DMS53 treated with DMSO at 0.1 percent for 48 hours (cell line): ENCODE measurements around the gene RIIAD1.

Experiments
- DNase-seq: peaks from one replicate; lab custom pipeline; 2025; ENCODE audit not compliant: unreplicated experiment; lab: John Stamatoyannopoulos, UW

The RIIAD1 gene

DNA sequence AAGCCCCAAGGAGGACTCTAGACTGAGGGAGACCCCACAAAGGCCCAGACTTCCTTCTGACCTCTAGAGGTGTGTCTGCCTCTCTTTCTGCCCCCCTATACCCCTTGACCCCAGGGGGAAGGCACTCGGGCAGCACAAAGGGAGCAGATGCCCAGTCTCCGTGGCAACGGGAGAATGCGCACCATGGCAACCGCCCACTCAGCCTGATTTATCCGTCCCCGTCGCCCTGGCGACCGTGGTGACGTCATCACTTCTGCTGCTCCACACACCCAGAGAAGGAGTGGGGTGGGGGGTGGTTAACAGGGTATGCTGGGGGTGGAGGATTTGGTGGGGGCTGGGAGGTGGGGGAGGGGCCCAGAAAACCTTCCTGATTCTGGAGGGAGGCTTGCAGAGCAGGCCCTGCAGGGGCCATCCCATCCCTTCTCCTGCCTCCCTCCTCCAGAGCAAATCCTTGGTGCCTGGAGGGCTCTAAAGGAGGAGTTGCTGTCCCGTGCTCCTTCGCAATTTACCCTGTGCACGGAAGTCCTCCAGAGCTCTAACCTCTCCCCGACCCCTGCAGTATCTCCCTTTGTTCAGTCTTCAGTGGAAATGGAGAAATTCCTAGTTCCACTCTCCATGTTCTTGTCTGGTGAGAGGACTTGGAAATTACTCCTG is 11.0 kb upstream of the RIIAD1 start:
- no peak for DNase-seq

DNA sequence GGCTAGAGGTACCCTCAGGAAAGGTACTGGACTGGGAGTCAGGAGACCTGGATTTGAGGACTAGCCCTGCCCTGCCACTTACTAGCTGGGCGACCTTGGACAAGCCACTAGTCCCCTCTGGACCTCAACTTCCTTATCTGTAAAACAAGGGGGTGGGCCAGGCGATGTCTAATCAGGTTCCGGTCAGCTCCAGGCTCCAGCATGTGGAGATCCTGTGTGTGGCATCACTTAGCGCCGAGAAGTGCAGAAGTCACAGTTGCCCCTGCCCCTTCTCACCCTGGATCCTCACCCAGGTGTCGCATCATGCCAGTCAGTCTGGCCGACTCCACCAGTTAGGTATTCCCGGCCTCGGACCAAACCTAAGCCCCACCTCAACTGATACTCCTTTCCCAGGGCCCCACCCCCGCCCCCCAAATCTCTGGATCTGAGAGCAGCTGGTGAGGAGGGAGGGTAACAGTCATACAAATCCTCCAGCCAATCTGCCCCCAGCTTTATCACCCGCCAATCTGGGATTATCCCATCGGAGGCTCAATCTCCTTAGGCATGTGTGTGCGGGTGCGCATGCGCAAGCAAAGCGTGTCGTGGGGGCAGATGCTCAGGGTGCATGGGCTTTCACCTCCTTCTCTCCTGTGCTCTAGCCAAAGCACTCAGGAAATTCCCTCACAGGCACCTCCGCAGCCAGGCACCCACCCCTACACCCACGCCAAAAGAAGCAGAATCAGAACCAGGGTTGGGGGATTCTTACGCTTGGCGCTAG is 10.1 kb upstream of the RIIAD1 start:
- DNase-seq, result no peak

DNA sequence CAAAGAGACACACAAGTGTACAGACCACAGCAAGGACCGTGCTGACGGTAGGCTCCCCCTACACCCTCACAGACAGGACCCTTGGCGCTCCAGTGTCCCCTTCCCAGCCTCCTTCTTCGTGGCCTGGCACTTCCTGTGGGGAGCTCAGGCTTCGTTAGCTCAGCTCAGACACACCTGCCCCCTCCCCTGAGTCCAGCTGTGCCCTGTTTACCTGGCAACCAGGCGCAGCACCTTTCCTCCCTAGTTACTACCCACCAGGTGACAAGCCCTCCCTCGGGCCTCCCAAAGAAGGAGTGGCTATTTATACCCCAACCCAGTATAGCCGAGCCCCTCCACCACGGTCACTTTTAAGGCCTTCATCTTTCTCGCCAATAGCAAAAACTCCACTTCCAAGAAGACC is 9.4 kb upstream of the RIIAD1 start:
- DNase-seq, result peak; percentile 59

DNA sequence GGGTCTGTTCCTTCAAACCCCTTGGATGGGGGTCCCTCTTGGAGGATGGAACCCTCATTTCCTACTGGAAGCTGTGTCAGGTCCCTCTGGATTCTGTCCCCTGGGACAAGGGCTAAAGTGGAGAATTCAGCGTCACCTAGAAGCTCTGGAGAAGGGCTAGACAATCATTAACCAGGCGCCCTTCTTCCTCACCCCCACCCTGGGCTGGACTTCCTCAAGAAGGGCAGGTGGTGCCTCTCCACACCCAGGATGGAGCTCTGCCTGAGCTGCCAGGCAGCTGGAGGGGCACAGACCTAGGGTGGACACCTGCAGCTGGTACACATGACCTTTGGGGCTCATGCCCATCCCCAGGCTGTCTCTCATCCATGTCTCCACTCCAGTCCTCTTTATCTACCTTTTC is 8.3 kb upstream of the RIIAD1 start:
- peak; percentile 88 for DNase-seq

DNA sequence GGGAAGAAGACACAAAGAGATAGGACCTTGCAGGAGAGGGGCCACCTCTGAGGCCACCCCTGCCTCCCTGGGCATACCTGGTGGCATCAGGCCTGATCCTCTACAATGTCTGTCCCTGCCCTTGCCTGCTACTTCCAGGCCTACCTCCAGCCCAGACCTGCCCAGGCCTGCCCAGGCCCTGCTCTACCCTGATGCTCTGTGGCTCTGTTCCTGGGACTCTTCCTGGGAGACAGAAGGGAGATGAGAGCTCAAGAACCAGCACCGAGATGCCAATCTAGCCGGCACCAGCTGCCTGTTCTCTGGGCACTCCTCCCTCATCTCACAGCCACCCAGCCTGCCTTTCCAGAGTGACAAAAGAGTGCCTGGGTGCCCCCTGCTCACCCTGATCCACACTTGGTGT is 7.4 kb upstream of the RIIAD1 start:
- DNase-seq, result no peak

DNA sequence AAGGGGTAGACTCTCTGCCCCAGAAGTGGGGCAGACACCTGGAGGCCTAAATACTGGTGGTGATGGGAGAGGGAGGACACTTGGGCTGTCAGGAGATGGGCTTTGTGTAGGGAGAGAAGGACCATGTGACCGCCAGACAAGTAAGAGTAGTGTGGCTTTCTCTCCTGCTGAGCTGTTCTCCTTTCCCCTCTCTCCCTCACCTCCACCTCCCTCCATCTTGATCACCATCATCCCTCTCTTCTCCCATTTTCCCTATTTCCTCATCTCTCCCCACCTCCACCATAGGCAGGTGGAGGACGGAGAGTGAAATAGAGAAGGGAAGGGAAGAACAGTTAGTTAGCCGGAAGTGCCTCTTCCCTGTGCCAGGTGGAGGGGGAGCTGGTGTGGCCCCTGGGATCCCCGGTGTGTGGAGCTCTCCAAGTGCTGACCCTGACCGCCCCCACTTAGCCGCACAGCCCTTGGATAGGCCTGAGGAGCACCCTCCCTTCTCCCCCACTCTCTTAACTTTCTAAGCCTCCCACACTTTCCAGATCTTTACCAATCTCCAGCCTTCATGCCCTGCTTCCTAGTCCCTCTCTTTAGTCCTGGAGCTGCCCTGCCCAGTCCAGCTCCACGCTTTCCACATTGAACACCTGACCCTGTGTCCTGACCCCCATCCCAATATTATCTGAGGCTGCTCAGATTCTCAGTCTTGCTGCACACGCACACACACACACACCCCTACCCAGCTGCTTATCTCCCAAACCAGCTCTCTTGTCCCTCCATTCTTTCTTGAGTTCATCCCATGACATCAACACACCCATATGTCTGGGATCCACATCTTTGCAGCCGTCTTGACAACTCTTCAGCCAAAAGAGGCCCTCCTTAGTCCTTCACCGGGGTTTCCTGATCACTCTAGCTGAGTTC is 6.2 kb upstream of the RIIAD1 start:
- DNase-seq, result no peak

DNA sequence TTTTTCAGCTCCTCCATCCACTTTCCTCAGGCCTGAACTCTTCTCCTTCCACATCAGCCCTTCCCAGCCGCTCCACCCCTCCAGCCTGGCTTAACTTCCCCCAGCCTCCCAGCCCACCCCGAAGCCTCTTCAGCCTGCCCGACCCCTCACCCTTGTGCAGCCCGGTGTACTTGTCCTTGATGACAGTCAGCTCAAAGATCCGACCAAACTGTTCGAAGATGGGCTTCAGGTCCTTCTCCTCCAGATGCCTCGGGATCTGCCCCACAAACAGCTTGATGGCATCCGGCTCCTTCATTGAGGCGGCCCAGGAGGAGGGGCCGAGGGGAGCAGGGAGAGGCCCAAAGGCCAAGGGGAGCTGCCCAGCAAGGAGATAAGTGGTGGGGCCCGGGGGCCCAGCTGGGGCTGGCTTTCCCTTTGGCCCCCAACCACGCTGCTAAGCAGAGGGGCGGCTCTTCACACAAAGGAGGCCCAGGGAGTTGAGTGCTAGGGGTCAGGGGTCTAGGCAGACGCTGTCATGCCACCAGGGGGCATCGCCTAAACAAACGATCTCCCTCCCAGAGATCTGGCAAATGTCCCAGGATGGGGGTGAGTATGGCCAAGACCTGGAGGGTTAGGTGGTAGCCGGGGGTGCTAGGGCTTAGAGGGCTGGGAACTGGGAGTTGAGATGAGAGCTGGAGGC is 5.5 kb upstream of the RIIAD1 start:
- no peak for DNase-seq

DNA sequence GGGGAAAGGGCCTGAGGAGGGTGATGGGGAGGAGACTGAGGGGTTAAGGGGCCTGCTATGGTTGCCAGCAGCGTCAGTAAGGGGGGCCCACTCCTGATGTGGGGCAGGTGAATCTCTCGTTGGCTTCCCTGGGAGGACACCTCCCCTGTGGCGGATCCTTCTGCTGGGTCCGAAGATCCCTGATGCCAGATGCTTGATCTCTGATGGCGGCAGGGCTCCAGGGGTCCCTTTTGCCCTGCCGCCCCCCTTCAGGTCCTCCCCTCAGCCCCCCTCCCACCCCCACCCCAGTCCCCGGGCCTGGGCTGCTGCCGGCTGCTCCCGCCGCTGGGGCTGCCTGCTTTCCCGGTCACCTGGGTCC is 4.9 kb upstream of the RIIAD1 start:
- no peak for DNase-seq

DNA sequence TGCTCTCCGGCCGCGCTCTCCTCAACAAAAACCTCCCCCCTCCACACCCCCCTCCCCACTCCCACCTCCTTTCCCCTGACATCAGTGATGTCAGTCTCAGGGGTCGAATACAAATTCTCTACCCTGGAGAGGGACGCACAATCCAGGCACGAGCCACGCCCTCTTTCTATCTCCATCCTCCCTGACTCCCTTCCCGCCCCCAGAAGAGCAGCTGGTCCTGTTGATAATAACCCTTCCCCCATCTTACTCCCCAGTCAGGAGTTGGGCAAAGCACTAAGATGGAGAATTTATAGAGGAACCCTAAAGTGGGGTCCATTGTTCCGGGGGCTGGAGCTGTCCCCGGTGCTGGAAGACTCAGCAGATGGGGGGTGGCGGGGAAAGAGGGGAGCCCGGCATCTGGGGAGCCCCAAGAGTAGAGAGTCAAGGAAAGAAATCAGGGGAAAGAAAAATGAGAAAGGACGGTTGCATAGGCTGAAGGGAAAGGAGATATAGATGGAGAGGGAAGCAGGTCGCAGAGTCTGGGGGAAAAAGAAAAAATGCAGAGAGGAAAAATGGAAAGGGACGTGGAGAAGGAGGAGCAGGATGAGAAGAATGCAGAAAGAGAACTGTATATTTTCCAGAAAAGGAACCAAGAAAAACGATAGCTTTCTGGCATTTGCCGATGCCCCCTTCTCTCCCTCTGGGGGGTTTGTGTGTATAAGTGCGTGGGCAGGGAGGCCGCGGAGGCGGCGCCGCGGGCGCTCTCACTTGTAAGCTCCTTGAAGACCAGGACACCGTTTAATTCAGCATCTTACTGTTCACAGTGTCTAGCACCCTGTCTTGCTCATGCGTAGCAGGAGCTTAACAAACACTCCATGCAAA is 4.3 kb upstream of the RIIAD1 start, which contains the start of gene CELF3:
CELF3 (minus strand) TSS at position 33 of the 861 bp plus-strand sequence. CDS start 783 bp downstream, outside the sequence.
- DNase-seq, result peak; percentile 87

DNA sequence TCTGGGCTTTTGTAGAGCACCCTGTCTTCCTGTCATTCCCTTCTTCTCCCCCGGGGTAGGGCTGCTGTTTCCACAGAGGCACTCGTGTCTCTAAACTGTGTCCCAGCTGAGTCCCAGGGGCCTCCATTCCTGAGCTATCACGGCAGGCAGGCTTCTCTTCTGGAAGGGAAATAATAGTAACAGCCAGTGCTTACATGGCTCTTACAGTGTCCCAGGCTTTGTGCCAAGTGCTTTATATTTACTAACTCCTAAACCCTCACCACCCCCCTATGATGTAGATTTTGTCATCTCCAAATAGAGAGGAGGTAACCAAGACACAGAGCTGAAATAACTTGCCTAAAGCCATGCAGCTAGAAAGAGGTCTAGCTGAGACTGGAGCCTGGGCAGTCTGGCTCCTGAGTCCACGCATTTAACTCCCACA is 3.3 kb upstream of the RIIAD1 start:
- no peak for DNase-seq

DNA sequence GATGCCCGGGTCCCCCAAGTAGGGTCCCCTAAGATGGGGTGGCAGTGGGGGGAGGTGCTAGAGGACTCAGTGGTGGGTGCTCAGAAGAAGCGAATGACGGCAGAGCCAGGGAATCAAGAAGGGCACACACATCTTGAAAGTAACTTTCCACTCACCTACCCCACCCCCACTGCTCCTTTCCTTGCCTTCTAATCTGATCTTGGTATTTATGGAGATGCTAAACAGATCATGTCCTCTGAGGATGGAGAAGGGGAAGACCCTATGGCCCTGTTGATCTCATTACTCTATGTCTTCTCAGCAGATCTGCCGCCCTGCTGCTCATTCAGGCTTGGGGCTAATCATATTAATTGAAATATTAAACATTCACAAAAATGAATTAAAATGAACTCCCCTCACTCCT is 2.7 kb upstream of the RIIAD1 start:
- DNase-seq, result no peak

DNA sequence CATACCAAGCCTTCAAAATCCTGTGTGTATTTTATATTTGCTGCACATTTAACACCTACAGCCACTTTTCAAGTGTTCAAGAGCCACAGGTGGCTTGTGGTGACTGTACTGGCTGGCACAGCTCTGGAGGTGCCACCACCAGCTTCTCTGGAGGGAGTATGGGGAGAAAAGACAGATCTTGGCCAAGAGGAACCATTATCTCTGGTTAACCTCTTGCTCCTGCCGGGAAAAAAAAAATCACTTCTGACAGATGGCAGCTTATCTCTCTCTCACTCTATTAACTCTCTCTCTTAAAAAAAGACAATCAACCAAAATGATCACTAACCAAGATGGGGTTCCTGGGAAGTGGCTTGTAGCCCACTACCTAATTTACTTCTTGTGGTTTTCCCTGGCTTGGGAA is 1.2 kb upstream of the RIIAD1 start:
- no peak for DNase-seq

DNA sequence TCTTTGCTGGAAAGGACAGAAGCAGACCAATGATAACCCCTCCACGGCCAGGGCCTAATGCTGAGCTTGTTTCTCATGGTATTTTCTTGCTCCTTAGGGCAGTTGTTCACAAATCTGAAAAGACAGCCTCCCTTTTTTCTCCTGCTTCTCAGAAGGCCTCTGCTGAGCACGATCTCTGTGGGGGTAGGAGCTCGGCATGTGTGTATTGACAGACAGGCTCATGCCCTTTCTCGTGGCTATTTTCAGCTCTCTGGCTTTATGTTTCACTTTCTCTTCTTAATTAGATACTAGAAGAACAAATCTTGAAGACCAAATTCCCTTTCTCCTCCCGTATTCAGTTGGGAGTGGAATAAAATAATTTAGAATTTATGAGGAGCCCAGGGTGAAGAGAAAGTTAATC is 768 bp upstream of the RIIAD1 start:
- DNase-seq, result no peak

DNA sequence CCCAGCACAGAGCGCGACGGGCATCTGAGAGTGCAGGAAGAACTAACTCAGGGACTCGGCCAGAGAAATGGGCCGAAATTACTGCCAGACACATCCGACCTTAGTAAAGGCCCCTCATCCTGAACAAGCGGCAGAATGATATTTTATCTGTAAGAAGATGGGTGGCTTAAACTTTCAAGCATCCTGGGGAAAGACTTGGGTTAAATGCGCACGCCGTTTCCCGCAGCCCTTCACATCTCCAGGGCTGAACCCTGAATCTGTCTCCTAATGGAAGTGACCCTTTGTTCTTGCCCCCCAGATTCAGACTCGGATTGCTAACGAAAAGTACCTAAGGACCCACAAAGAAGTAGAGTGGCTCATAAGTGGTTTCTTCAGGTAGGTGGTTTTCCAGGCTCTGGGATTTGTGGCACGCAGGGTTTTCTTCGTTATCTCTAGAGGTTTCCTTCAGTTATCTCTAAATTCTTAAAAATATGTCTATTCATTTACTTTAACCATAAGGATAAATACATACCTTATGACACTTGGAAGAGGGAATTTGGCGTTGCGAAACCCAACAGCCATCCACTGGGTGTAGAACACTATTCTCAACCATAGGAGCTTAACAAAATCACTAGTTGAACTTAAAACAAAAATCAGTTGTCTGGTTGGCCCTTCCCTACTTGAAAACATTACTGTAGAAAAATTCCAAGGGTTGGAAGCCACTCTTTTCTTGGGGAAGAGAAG is 627 bp downstream of the RIIAD1 start:
- no peak for DNase-seq

DNA sequence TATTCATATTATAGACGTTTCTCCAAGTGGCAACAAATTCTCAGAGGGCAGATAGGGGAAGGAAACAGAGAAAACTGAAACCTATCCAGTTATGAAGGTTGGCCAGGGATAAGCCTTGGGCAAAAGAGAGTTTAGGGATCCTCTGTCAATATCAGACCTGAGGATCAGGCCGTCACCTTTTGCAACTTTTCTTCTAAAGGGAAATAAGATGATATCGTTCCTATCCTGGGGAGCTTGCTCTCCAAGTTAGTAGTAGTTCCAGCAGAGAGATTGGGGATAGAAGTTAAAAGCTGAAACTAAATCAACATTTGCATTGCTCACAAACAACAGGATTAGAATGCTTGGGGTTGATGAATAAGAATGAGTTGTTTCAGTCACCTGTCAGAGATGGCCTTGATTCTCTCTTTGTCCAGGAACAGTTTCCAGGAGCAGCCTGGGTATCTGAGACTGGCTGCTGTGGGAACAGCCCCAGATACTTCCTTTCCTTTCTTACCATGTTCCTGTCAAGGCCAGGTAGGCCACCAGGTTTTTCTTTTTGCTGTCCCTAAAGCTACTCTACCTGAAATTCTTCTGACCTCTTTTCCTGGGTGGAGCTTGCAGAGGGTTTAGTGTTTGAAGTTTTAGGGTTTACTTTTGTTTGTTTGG is 2.5 kb downstream of the RIIAD1 start:
- no peak for DNase-seq

DNA sequence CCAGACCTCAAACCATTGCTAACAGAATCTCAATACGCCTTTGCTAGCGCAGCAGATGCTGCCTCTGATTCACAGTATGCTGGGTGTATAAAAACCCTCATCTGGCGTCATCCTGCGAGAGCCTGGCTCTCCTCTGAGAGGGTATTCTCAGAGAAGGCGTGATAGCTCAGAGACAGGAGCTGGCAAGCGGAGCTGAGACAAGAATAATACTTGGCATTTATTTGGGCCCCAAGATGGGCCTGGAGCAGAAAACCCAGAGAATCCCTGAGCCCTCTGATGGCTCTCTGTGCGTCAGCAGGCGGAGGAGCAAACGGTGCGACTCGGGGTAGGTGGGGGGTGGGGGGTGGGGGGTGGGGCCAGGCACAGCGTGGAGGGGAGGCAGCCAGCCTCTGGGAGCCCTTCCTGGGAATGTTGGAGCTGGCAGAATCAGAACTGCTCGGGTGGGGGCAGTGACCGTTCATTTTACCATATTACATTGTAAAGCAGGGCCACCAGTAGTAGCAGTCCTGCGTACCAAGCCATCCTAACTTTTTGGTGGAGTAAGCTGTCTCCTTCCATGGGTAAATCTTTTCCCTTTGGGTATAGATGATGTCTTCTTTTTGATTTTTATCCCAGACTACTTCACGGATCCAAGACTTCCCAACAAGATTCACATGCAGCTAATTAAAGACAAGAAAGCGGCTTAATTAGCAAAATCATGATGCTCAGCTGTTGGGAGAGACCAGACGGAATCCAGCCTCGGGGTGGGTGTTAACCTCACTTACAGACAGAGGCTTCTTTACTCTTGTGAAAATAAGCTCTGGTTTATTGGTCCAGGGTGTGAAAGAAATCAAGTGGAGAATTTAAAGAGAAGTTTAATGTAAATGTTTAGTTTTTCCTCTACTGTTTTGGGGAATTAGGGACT is 7.1 kb downstream of the RIIAD1 start:
- DNase-seq, result no peak

DNA sequence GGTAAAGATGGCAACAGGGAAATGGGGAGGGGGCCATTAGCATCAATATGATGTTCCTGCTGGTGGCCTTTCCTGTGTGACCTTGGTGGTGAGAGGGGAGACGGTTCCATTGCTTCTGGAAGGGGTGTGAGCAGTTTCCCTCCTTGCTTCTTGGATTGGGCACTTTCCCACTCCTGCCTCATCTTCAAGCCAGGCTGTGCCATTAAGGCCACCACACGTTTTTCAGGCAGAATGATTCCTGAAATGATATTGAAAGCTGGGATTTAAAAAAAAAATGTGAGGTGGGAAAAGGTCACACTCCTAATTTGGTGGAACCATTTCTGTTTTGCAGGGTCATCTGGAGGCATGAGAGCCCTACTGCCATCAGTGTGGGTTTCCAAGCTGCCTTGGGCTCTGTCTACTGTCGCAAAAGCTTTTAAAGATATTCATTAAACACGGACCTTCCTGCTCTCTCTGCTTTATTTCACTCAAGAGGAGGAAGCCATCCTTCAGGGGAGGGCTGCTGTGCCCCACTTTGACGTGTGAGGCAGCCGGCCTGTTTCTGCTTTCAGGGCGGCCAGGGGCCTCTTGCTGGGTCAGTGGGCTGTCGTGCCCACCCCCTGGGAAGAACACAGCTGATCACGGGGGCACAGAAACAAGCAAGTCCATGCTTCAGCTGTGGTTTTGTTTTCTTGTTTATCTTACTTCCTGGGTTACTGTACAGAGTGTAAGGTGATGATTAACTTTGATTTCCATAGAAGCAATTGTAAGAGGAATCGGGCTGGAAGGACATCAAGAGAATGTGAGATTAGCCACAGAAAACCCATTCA is 8.0 kb downstream of the RIIAD1 start:
- DNase-seq, result no peak
